Ovary (tissue), 9 donors: ENCODE data around the gene CYS1. TPM values are rescaled to one million over a fixed set of nuclear protein-coding genes. Genes with fewer than 3 reads are reported as not detected.
"Not testable (repeated sequence)": the region's sequence is repeated elsewhere in the genome, so short reads cannot be mapped to it uniquely, and the experiment has no call there.

ENCODE experiments used
- DNase-seq, 5 donors: peaks; one replicate each; pipeline ENCODE4 v3.0.0-alpha.2; 2019 to 2020
- H3K27ac ChIP-seq, 2 donors: fragments of 200-600 bp; one replicate each; pipeline versions ENCODE4 v1.5.1 to v1.8.0; 2019 to 2022
- H3K27me3 ChIP-seq: fragments of 200-600 bp; one replicate; pipeline ENCODE4 v1.8.0; 2022
- H3K36me3 ChIP-seq: fragments of 200-600 bp; sonication (generic); one replicate; pipeline ENCODE4 v1.5.1; 2019
- H3K4me1 ChIP-seq: one replicate; pipeline ENCODE4 v1.8.1; 2013; ENCODE audit warnings: mild to moderate bottlenecking, moderate library complexity; ENCODE audit not compliant: insufficient read depth
- H3K4me3 ChIP-seq: fragments of 200-600 bp; sonication (generic); one replicate; pipeline ENCODE4 v1.5.1; 2017
- H3K9me3 ChIP-seq, 2 donors: fragments of 200-600 bp in 1 of 2; sonication (generic) in 1 of 2; one replicate each; pipeline versions ENCODE4 v1.5.1 to v1.8.1; 2013 to 2019; ENCODE audit warnings: mild to moderate bottlenecking in 1 of 2, moderate library complexity in 1 of 2
- CTCF ChIP-seq, 3 donors: fragments of 450-650 bp in 2 of 3; fragments of 200-600 bp in 1 of 3; IDR thresholded peaks; one replicate each; pipeline versions ENCODE4 v1.5.1 to v1.8.0; 2016 to 2022; ENCODE audit warnings: antibody characterized with exemption in 3 of 3, mild to moderate bottlenecking in 1 of 3
- EP300 ChIP-seq: sonication (generic); formaldehyde crosslinking; IDR thresholded peaks from one replicate; pipeline ENCODE4 v1.6.1; 2017; ENCODE audit warnings: antibody characterized with exemption
- POLR2A ChIP-seq: fragments of 450-650 bp; IDR thresholded peaks from one replicate; pipeline ENCODE4 v1.6.1; 2017; ENCODE audit warnings: antibody characterized with exemption, mild to moderate bottlenecking, moderate library complexity
- WGBS, 3 donors: extraction: QIAGEN DNeasy Blood & Tissue Kit in 1 of 3; methylation state at CpG; one replicate each; pipeline versions ENCODE4 v1.1.5 to v1.1.7; 2013 to 2017; 5-methylcytosine and 5-hydroxymethylcytosine counted together
- intact Hi-C, 4 donors: fragments of 100-400 bp; cut with DNase I; formaldehyde crosslinking; loops; one replicate each; pipeline versions ENCODE4 v1.11.0 to v1.15.1; 2022 to 2023
- polyA plus RNA-seq, 2 donors: library from polyadenylated mRNA; stranded (reverse); fragments of 200-250 nt in 1 of 2; fragments of 350-450 nt in 1 of 2; fragmentation: Illumina TruSeq in 1 of 2; extraction: RNeasy Lipid Tissue Mini Kit (QIAGEN cat#74804) in 1 of 2; gene quantifications; one replicate each; pipeline ENCODE4 v1.2.3, GENCODE V29; 2013 to 2014
- total RNA-seq, 7 donors: library from RNA; depleted of rRNA in 2 of 7; stranded (reverse); fragments of >200 nt in 2 of 7; fragmentation: NEBNext Ultra II Directional in 3 of 7; extraction: Animal tissue kit (Norgen Biotek cat#: 25700) in 3 of 7; gene quantifications; one replicate each; pipeline versions ENCODE4 v1.1.0 to v1.2.4, GENCODE V29; 2016 to 2023
- donor health status: DM: no; HTN: no; CAD: no; lungs with moderate emphysema.
- donor health status: DM: no; HTN: no; CAD: no.
- donor health status: Bipolar disorder and iron deficiency.
- donor health status: DM: yes; HTN: yes; CAD: no.
- donor health status: DM: no; HTN: no; CAD: no.
- donor health status: DM: yes; HTN: yes; CAD: no.

The CYS1 gene
- total and polyA plus RNA-seq, 9 donors = 5.9 to 21.5 (median 12.0) TPM

- H3K36me3 ChIP-seq = no peaks in the 10 kb centered on the region
- H3K27ac ChIP-seq = no peak overlapping the region
- 88 to 95% (median 94%) methylated on average over 10 of the region's 10 CpGs for WGBS, 3 donors
- intact Hi-C loops = loop anchor here in 2 of 4 donors (5.0 to 10.0 kb wide), 2 partner anchors 282 to 289 kb away; no protein-coding TSS in a partner anchor
- TF ChIP-seq POLR2A (no peak), CTCF (IDR thresholded peaks at IDR 0.05) (no peak), EP300 (no peak)
- H3K9me3 ChIP-seq = no peaks in the 10 kb centered on the region
- H3K27me3 ChIP-seq = no peaks in the 10 kb centered on the region
- H3K4me3 ChIP-seq = no peak overlapping the region
- DNase-seq = no peak
- peaks cover 3% of the 10 kb centered on the region for H3K4me1 ChIP-seq
Measured at GRCh38 chr2:10096641-10097040, 16.4 kb upstream of the CYS1 start.

GRCh38 chr2:10095175-10095574 is 15.0 kb upstream of the CYS1 start:
- H3K9me3 ChIP-seq = no peaks in the 10 kb centered on the region
- intact Hi-C loops = loop anchor here in 2 of 4 donors (5.0 to 10.0 kb wide), 2 partner anchors 280 to 288 kb away; no protein-coding TSS in a partner anchor
- no peaks in the 10 kb centered on the region for H3K36me3 ChIP-seq
- 78 to 89% (median 88%) methylated on average over 9 of the region's 9 CpGs for WGBS, 3 donors
- H3K27me3 ChIP-seq = no peaks in the 10 kb centered on the region
- TF ChIP-seq CTCF (IDR thresholded peaks at IDR 0.05) (no peak), POLR2A (no peak), EP300 (no peak)
- no peak for DNase-seq
- H3K4me1 ChIP-seq = peaks cover 5% of the 10 kb centered on the region
- no peak overlapping the region for H3K4me3 ChIP-seq
- no peak overlapping the region for H3K27ac ChIP-seq

GRCh38 chr2:10094271-10094814 is 14.1 kb upstream of the CYS1 start:
- Histone ChIP-seq H3K4me3 (no peak overlapping the region), H3K4me1 (peaks cover 5% of the 10 kb centered on the region), H3K27me3 (no peaks in the 10 kb centered on the region), H3K27ac (no peak overlapping the region), H3K36me3 (no peaks in the 10 kb centered on the region), H3K9me3 (no peaks in the 10 kb centered on the region)
- DNase-seq = no peak
- WGBS, 3 donors = 83 to 86% (median 85%) methylated on average over 13 of the region's 13 CpGs
- intact Hi-C loops = loop anchor here in 1 of 4 donors (10.0 kb wide), 1 partner anchor 280 kb away; no protein-coding TSS in a partner anchor
- no peak for TF ChIP-seq CTCF (IDR thresholded peaks at IDR 0.05)
- no peak for TF ChIP-seq POLR2A
- TF ChIP-seq EP300 = no peak

GRCh38 chr2:10091889-10092244 is 11.7 kb upstream of the CYS1 start:
- H3K4me3 ChIP-seq = not testable (repeated sequence)

GRCh38 chr2:10091182-10091888 is 11.1 kb upstream of the CYS1 start:
- WGBS, 3 donors = 14 to 20% (median 18%) methylated on average over 43 to 52 of the region's 52 CpGs
- Histone ChIP-seq H3K4me1 (peaks cover 5% of the 10 kb centered on the region), H3K9me3 (no peaks in the 10 kb centered on the region), H3K36me3 (no peaks in the 10 kb centered on the region), H3K27ac (no peak overlapping the region), H3K4me3 (peak overlapping the region; percentile 20), H3K27me3 (no peaks in the 10 kb centered on the region)
- peak in 1 of 5 donors; percentile 52 for DNase-seq
- intact Hi-C loops = loop anchor here in 1 of 4 donors (10.0 kb wide), 1 partner anchor 277 kb away; no protein-coding TSS in a partner anchor
- no peak for TF ChIP-seq CTCF (IDR thresholded peaks at IDR 0.05)
- TF ChIP-seq POLR2A = no peak
- no peak for TF ChIP-seq EP300

More at GRCh38 chr2:10091889-10092244, 11.7 kb upstream of the CYS1 start:
- WGBS, 3 donors = 93 to 96% (median 95%) methylated on average over 2 of the region's 2 CpGs
- H3K27ac ChIP-seq, DNase-seq, H3K36me3 ChIP-seq, H3K27me3 ChIP-seq, H3K9me3 ChIP-seq, H3K4me1 ChIP-seq: not testable (repeated sequence)
- intact Hi-C loops = loop anchor here in 1 of 4 donors (10.0 kb wide), 1 partner anchor 277 kb away; no protein-coding TSS in a partner anchor
